ENCODE measurements around the gene SLC26A8. TPM values are rescaled to one million over a fixed set of nuclear protein-coding genes. Genes with fewer than 3 reads are reported as not detected.

Gene SLC26A8
- under 0.01 TPM in 1 of 2 replicates, not detected in the other for total RNA-seq

DNA sequence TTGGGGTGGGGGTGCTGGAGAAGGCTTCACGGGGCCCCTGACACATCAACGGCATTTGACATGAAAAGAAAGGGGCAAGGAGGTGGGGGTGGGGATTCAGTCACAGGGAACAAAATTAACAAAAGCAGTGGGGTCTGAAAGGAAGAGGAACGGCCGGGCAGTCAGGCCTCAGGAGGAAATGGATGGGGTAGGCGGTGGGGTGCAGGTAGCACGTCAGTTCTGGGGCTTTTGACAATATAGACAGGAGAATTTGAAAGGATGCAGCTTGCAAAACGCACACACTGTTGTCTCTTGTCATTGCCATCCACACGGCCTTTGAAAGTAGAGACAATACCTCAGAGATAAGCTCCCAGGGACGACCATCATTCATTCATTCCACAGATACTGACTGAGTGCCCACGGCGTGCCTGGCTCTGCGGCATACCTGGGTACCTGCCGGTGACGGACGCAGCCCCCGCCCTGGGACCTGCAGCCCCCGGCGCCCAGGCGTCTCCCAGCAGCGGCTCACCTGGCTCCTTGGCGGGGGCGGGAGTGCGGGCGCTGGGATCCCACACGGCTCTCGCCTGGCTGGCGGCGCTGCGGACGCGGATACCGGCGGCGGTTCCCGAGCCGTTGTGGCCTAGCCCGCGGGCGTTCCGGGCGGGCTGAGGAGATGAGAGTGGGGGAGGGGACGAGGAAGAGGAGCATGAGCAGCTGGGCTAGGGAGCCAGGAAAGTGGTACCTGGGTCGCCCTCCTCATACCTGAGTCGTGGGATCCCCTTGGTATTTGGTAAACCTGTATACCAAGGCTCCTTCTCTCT, at the start of gene SLC26A8:
SLC26A8 (minus strand) TSS at position 646 of the 800 bp plus-strand sequence. CDS start 4,934 bp downstream, outside the sequence.
- Histone ChIP-seq H4K20me1 (ENCODE audit: insufficient read depth, low read length) (no peaks in the 10 kb centered on the region), H3K4me2 (ENCODE audit: insufficient read depth, low read length) (peak within 1 kb of the TSS; percentile 32), H3K36me3 (ENCODE audit: insufficient read depth, low read length) (no peaks in the 10 kb centered on the region), H3K27me3 (ENCODE audit: insufficient read depth, low read length) (no peaks in the 10 kb centered on the region), H2AFZ (ENCODE audit: low read length) (no peak within 1 kb of the TSS), H3K4me1 (ENCODE audit: insufficient read depth, low read length) (peaks cover 22% of the 10 kb centered on the region), H3K4me3 (ENCODE audit: insufficient read depth, low read length) (no peak within 1 kb of the TSS), H3K79me2 (ENCODE audit: insufficient read depth, low read length) (peaks cover 15% of the 10 kb centered on the region), H3K9me3 (ENCODE audit: low read depth, low read length) (no peaks in the 10 kb centered on the region), H3K27ac (ENCODE audit: low read depth, low read length) (no peak within 1 kb of the TSS)
- TF ChIP-seq, protein P1, sequence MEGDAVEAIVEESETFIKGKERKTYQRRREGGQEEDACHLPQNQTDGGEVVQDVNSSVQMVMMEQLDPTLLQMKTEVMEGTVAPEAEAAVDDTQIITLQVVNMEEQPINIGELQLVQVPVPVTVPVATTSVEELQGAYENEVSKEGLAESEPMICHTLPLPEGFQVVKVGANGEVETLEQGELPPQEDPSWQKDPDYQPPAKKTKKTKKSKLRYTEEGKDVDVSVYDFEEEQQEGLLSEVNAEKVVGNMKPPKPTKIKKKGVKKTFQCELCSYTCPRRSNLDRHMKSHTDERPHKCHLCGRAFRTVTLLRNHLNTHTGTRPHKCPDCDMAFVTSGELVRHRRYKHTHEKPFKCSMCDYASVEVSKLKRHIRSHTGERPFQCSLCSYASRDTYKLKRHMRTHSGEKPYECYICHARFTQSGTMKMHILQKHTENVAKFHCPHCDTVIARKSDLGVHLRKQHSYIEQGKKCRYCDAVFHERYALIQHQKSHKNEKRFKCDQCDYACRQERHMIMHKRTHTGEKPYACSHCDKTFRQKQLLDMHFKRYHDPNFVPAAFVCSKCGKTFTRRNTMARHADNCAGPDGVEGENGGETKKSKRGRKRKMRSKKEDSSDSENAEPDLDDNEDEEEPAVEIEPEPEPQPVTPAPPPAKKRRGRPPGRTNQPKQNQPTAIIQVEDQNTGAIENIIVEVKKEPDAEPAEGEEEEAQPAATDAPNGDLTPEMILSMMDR (IDR thresholded peaks at IDR 0.05; ENCODE audit: extremely low read depth, low read depth, low read length): no peak
- no peak for DNase-seq (ENCODE audit: insufficient read length, low spot score, missing footprints)

DNA sequence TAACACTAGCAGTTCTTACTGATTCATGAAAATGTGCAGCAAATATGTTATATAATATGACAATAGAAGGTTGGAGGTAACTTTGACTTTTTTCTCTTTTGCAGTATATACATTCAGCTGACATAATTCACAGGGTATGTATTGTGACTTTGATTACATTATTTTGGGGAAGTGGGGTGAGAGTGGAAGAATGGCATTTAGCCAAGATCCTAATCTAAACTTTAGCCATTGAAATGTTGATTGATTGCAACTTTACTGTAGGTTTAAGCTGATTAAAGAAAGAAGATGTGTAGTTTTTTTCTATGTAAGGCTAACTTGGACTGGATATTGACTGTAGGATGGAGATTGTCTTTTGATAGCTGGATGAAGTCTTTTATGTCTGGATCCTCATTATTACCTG, 49.1 kb upstream of the SLC26A8 start:
- H3K4me3 ChIP-seq (ENCODE audit: insufficient read depth, low read length): no peak overlapping the region
- peaks cover 42% of the 10 kb centered on the region for H3K79me2 ChIP-seq (ENCODE audit: insufficient read depth, low read length)
- H3K27me3 ChIP-seq (ENCODE audit: insufficient read depth, low read length): no peaks in the 10 kb centered on the region
- H3K36me3 ChIP-seq (ENCODE audit: insufficient read depth, low read length): peaks cover 15% of the 10 kb centered on the region
- H2AFZ ChIP-seq (ENCODE audit: low read length): no peak overlapping the region
- no peaks in the 10 kb centered on the region for H3K9me3 ChIP-seq (ENCODE audit: low read depth, low read length)
- H3K4me1 ChIP-seq (ENCODE audit: insufficient read depth, low read length): no peaks in the 10 kb centered on the region
- no peak for DNase-seq (ENCODE audit: insufficient read length, low spot score, missing footprints)
- TF ChIP-seq, protein P1 (IDR thresholded peaks at IDR 0.05; ENCODE audit: extremely low read depth, low read depth, low read length): no peak
- no peak overlapping the region for H3K27ac ChIP-seq (ENCODE audit: low read depth, low read length)
- H3K4me2 ChIP-seq (ENCODE audit: insufficient read depth, low read length): no peak overlapping the region
- peaks cover 29% of the 10 kb centered on the region for H4K20me1 ChIP-seq (ENCODE audit: insufficient read depth, low read length)

- TF ChIP-seq, protein P1 (IDR thresholded peaks at IDR 0.05; ENCODE audit: extremely low read depth, low read depth, low read length): no peak
- H3K9me3 ChIP-seq (ENCODE audit: low read depth, low read length): no peaks in the 10 kb centered on the region
Observed at GRCh38 chr6:36072681-36073080, 48.2 kb upstream of the SLC26A8 start.

GRCh38 chr6:36071714-36072113, 47.3 kb upstream of the SLC26A8 start:
- H3K79me2 ChIP-seq (ENCODE audit: insufficient read depth, low read length): peaks cover 60% of the 10 kb centered on the region
- no peak overlapping the region for H3K4me2 ChIP-seq (ENCODE audit: insufficient read depth, low read length)
- H3K27ac ChIP-seq (ENCODE audit: low read depth, low read length): no peak overlapping the region
- H3K4me1 ChIP-seq (ENCODE audit: insufficient read depth, low read length): peaks cover 6% of the 10 kb centered on the region
- no peaks in the 10 kb centered on the region for H3K9me3 ChIP-seq (ENCODE audit: low read depth, low read length)
- H4K20me1 ChIP-seq (ENCODE audit: insufficient read depth, low read length): peaks cover 43% of the 10 kb centered on the region
- H3K36me3 ChIP-seq (ENCODE audit: insufficient read depth, low read length): peaks cover 3% of the 10 kb centered on the region
- no peak overlapping the region for H3K4me3 ChIP-seq (ENCODE audit: insufficient read depth, low read length)
- no peak overlapping the region for H2AFZ ChIP-seq (ENCODE audit: low read length)
- no peaks in the 10 kb centered on the region for H3K27me3 ChIP-seq (ENCODE audit: insufficient read depth, low read length)
- TF ChIP-seq, protein P1 (IDR thresholded peaks at IDR 0.05; ENCODE audit: extremely low read depth, low read depth, low read length): no peak
- DNase-seq (ENCODE audit: insufficient read length, low spot score, missing footprints): no peak

More at GRCh38 chr6:36072681-36073080, 48.2 kb upstream of the SLC26A8 start:
- Histone ChIP-seq H3K27me3 (ENCODE audit: insufficient read depth, low read length) (no peaks in the 10 kb centered on the region), H3K27ac (ENCODE audit: low read depth, low read length) (no peak overlapping the region), H3K4me3 (ENCODE audit: insufficient read depth, low read length) (no peak overlapping the region), H3K36me3 (ENCODE audit: insufficient read depth, low read length) (peaks cover 9% of the 10 kb centered on the region), H4K20me1 (ENCODE audit: insufficient read depth, low read length) (peaks cover 35% of the 10 kb centered on the region), H3K4me2 (ENCODE audit: insufficient read depth, low read length) (no peak overlapping the region), H3K79me2 (ENCODE audit: insufficient read depth, low read length) (peaks cover 51% of the 10 kb centered on the region), H2AFZ (ENCODE audit: low read length) (no peak overlapping the region), H3K4me1 (ENCODE audit: insufficient read depth, low read length) (peaks cover under 1% of the 10 kb centered on the region)
- DNase-seq (ENCODE audit: insufficient read length, low spot score, missing footprints): no peak

Measured in osteoblast (primary cell).